Thyroid gland (tissue), 4 donors: ENCODE data around the gene LHX5. TPM values are rescaled to one million over a fixed set of nuclear protein-coding genes. Genes with fewer than 3 reads are reported as not detected.

ENCODE experiments used
- DNase-seq, 2 donors: peaks; one replicate each; pipeline ENCODE4 v3.0.0-alpha.2; 2019
- H3K27ac ChIP-seq, 3 donors: fragments of 200-600 bp; sonication (generic); 1 replicate in 2 of 3; 2 replicates in 1 of 3; pipeline ENCODE4 v1.5.1; 2016 to 2019; ENCODE audit warnings: mild to moderate bottlenecking in 1 of 3, moderate library complexity in 1 of 3
- H3K27me3 ChIP-seq: fragments of 200-600 bp; sonication (generic); one replicate; pipeline ENCODE4 v1.5.1; 2019
- H3K36me3 ChIP-seq, 2 donors: fragments of 200-600 bp; sonication (generic); one replicate each; pipeline ENCODE4 v1.5.1; 2016 to 2019
- H3K4me1 ChIP-seq, 2 donors: fragments of 200-600 bp; sonication (generic); one replicate each; pipeline ENCODE4 v1.5.1; 2017 to 2019
- H3K4me3 ChIP-seq, 3 donors: fragments of 200-600 bp; sonication (generic); replicated peaks in 1 of 3; 1 replicate in 2 of 3; 2 replicates in 1 of 3; pipeline ENCODE4 v1.5.1; 2016; ENCODE audit warnings: mild to moderate bottlenecking in 1 of 3
- H3K9me3 ChIP-seq: fragments of 200-600 bp; sonication (generic); one replicate; pipeline ENCODE4 v1.5.1; 2017
- CTCF ChIP-seq, 6 experiments: fragments of 200-600 bp in 3 of 6; fragments of 450-650 bp in 3 of 6; sonication (generic) in 3 of 6; IDR thresholded peaks; one replicate each; pipeline ENCODE4 v1.5.1; 2016 to 2019; ENCODE audit warnings: antibody characterized with exemption in 6 of 6, mild to moderate bottlenecking in 2 of 6, inconsistent platforms in 1 of 6, moderate library complexity in 1 of 6
- POLR2A ChIP-seq, 2 donors: fragments of 450-650 bp; IDR thresholded peaks; one replicate each; pipeline ENCODE4 v1.6.1; 2017; ENCODE audit warnings: antibody characterized with exemption in 2 of 2, mild to moderate bottlenecking in 2 of 2, moderate library complexity in 1 of 2
- WGBS, 2 donors: methylation state at CpG; one replicate each; pipeline ENCODE4 v1.1.5; 2017; 5-methylcytosine and 5-hydroxymethylcytosine counted together
- intact Hi-C: fragments of 100-400 bp; cut with DNase I; formaldehyde crosslinking; loops from one replicate; pipeline ENCODE4 v1.15.1; 2023
- total RNA-seq, 4 donors: library from RNA; depleted of rRNA; stranded (reverse); fragments of >200 nt; gene quantifications; one replicate each; pipeline ENCODE4 v1.2.3, GENCODE V29; 2016

Gene LHX5
- total RNA-seq, 4 donors from 2014 or later: 0.13 TPM; not detected in 3

- intact Hi-C loops: loop anchor here (10.0 kb wide), 1 partner anchor 446 kb away; no protein-coding TSS in a partner anchor
- peaks cover 27 to 40% of the 10 kb centered on the region in 2 donors for H3K4me1 ChIP-seq
- H3K4me3 ChIP-seq: no peak overlapping the region
- WGBS, 2 donors: 2 to 12% methylated on average over 7 to 35 of the region's 38 CpGs
- no peaks in the 10 kb centered on the region for H3K36me3 ChIP-seq
- H3K9me3 ChIP-seq: no peaks in the 10 kb centered on the region
- TF ChIP-seq POLR2A (IDR thresholded peaks at IDR 0.05) (no peak), CTCF (IDR thresholded peaks at IDR 0.05) (no peak)
- no peak for DNase-seq
- peaks cover 49% of the 10 kb centered on the region for H3K27me3 ChIP-seq
- no peak overlapping the region for H3K27ac ChIP-seq
These were observed 3.1 kb downstream of the LHX5 start for GRCh38 chr12:113468365-113469223.

- WGBS, 2 donors: 0 to 1% methylated on average over 9 to 17 of the region's 78 CpGs
- H3K4me1 ChIP-seq: peaks cover 35 to 49% of the 10 kb centered on the region in 2 donors
- TF ChIP-seq POLR2A (IDR thresholded peaks at IDR 0.05): no peak
- no peak for TF ChIP-seq CTCF (IDR thresholded peaks at IDR 0.05)
- no peaks in the 10 kb centered on the region for H3K9me3 ChIP-seq
- H3K27me3 ChIP-seq: peaks cover 57% of the 10 kb centered on the region
- intact Hi-C loops: loop anchor here (10.0 kb wide), 1 partner anchor 447 kb away; no protein-coding TSS in a partner anchor
- DNase-seq: no peak
- H3K36me3 ChIP-seq: no peaks in the 10 kb centered on the region
- no peak overlapping the region for H3K27ac ChIP-seq
- peak overlapping the region in 2 of 3 donors; percentile 18 to 34 for H3K4me3 ChIP-seq
These were observed 3.9 kb downstream of the LHX5 start for GRCh38 chr12:113467502-113468364.

GRCh38 chr12:113467142-113467501, 4.5 kb downstream of the LHX5 start:
- 2 to 10% methylated on average over 2 to 28 of the region's 31 CpGs for WGBS, 2 donors
- Histone ChIP-seq H3K4me1 (peaks cover 37 to 52% of the 10 kb centered on the region in 2 donors), H3K4me3 (peak overlapping the region in 2 of 3 donors; percentile 18 to 34), H3K27ac (no peak overlapping the region), H3K9me3 (no peaks in the 10 kb centered on the region), H3K27me3 (peaks cover 59% of the 10 kb centered on the region), H3K36me3 (no peaks in the 10 kb centered on the region)
- DNase-seq: no peak
- no peak for TF ChIP-seq CTCF (IDR thresholded peaks at IDR 0.05)
- TF ChIP-seq POLR2A (IDR thresholded peaks at IDR 0.05): no peak
- intact Hi-C loops: loop anchor here (10.0 kb wide), 1 partner anchor 448 kb away; no protein-coding TSS in a partner anchor

- no peak for DNase-seq
- peaks cover 37 to 52% of the 10 kb centered on the region in 2 donors for H3K4me1 ChIP-seq
- H3K27ac ChIP-seq: no peak overlapping the region
- H3K27me3 ChIP-seq: peaks cover 59% of the 10 kb centered on the region
- TF ChIP-seq POLR2A (IDR thresholded peaks at IDR 0.05) (no peak), CTCF (IDR thresholded peaks at IDR 0.05) (no peak)
- no peaks in the 10 kb centered on the region for H3K36me3 ChIP-seq
- intact Hi-C loops: loop anchor here (10.0 kb wide), 1 partner anchor 448 kb away; no protein-coding TSS in a partner anchor
- no peaks in the 10 kb centered on the region for H3K9me3 ChIP-seq
- H3K4me3 ChIP-seq: no peak overlapping the region
- WGBS, 2 donors: 10 to 12% methylated on average over 23 to 25 of the region's 26 CpGs
These were observed 5.1 kb downstream of the LHX5 start for GRCh38 chr12:113466454-113467141.
